Ureter (tissue), 1 donor: Measurements from ENCODE around the gene FHDC1. TPM values are rescaled to one million over a fixed set of nuclear protein-coding genes. Genes with fewer than 3 reads are reported as not detected.
A peak's percentile ranks its signal among the peaks of the same experiment; 100 is the strongest.

Experiments used
- DNase-seq: peaks from one replicate; pipeline ENCODE4 v3.0.0-alpha.2; 2020; ENCODE audit warnings: low spot score
- total RNA-seq: library from RNA; stranded (reverse); gene quantifications from one replicate; pipeline ENCODE4 v1.2.4, GENCODE V29; 2023
- donor health status: DM: yes; HTN: yes; CAD: no.

Gene FHDC1
- total RNA-seq, 1 donor from 2014 or later, result 4.7 TPM

- no peak for DNase-seq
These were observed 21.5 kb downstream of the FHDC1 start for GRCh38 chr4:152957437-152958171.

DNA sequence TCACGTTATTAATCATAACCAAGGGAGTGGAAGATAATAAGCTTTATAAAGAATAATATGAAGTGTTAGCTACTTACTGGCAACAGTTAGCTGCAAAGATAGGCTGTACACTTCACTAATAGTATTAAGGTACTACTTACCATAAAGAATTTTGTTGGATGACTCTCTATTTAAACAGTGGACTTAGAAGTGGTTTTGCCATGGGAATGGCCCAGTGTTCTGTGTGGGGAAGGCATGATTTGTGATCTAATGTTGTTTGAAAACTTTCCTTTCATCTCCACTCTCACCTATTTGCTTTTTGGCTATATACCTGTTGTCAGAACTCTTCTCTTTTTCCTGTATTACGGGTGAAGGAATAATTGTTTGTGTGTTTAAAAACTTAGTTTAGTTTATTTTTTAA lies 23.0 kb downstream of the FHDC1 start:
- DNase-seq, result no peak

DNA sequence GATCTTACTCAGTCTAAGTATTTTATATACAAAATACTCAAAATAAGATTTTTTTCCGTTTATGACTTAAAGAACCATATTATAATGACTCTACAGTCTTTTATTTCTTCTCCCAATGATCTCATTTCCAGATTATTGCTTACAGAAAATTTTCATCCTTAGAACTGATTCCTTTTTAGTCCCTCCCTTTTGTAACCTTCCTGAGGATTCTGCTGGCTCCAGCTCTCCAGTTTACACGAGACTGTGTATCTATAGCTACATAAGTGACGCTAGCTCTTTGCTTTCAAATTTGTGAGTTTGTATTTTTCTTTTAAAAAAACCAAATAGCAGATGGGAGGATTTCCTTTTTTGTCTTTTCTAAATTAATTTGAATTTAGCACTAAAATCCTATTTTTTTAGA lies 24.0 kb downstream of the FHDC1 start:
- DNase-seq, result no peak

GRCh38 chr4:152961014-152961772 lies 25.1 kb downstream of the FHDC1 start:
- no peak for DNase-seq

DNA sequence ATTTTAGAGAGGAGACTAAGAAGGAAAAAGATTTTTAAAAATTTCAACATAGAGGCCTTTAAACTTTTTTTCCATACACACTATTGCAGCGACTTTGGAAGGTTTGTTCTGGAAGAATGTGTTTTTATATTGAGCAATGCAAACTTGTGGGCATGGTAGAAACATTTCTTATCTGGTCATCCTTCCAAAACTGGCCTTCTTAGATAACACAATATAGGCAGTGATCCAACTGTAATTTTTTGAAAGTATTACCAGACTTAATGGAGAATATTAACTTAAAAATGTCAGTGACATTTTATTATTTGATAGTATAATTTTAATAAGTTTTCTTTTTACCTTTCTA lies 25.6 kb downstream of the FHDC1 start:
- DNase-seq, result no peak

GRCh38 chr4:152962150-152962549 lies 26.0 kb downstream of the FHDC1 start:
- no peak for DNase-seq

- DNase-seq, result no peak
These were observed 28.2 kb downstream of the FHDC1 start for GRCh38 chr4:152964335-152964734.

GRCh38 chr4:152965611-152966010 lies 29.5 kb downstream of the FHDC1 start:
- DNase-seq, result no peak

- no peak for DNase-seq
These were observed 31.8 kb downstream of the FHDC1 start for GRCh38 chr4:152967907-152968306.

DNA sequence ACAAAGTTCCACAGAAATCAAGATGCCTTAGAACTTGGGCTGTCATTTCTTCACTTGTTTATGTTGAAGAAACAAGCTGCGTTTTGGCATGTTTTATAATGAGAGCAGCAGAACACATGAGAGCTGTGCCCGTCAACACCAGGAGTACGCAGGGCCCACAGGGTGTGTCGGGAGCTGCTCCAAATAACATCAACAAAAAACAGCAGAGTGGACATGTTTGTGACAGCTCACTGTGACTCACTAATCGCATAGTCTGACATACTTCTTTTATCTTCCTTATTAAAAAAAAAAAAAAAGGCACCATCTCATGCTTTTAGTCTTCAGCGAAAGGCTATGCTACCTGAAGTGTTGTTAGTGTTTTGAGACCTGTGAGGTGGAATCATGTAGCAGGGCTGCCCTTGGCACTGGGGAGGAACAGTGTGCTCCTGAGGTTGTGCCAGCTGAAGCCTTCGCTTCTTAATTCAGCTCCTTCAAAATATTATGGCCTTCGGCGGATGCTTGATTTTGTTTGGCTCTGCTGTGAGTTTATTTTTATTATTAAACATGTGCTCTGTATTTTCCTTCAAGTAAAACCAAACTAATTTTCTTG lies 32.8 kb downstream of the FHDC1 start:
- DNase-seq, result no peak

GRCh38 chr4:152970102-152970820 lies 34.1 kb downstream of the FHDC1 start:
- no peak for DNase-seq

GRCh38 chr4:152971053-152971452 lies 34.9 kb downstream of the FHDC1 start:
- no peak for DNase-seq

DNA sequence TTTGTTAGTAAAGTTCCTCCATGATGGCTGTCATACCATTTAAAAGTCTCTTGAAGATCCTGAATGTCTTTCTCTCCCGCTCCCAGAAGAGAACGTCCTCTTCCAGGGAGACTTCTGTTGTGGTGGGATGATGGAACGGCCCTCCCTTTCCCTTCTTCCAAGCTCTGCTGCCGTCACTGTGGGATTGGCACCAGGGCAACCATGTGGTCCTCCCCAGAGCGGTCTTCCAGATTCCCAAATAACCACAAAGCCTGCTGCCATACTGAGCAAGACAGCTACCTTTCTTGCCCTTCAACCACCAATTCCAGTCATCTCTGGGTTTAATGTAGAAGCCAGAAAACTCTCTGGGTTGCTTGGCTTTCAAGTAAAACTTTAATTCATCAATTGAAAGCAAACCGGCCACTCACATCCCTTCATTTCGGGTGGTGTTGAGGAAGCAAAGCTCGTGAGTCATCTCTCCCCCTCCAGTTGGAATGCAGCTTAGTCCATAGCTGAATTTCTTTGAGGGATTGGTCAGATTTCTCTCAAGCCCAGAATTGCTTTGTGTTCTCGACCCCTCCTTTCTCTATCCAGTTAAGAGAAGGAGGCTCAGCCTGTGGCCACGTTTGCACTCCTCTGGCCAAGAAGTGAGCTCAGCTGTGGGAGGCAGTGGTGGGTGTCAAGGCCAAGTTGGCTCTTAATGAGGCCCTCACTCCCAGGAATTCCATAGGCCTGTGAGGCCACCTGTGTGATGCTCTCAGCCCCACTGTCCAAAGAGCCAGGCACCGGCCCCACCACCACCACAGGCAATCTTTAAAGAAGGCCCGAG lies 36.9 kb downstream of the FHDC1 start:
- no peak for DNase-seq

- DNase-seq, result no peak
These were observed 37.7 kb downstream of the FHDC1 start for GRCh38 chr4:152973629-152974467.

DNA sequence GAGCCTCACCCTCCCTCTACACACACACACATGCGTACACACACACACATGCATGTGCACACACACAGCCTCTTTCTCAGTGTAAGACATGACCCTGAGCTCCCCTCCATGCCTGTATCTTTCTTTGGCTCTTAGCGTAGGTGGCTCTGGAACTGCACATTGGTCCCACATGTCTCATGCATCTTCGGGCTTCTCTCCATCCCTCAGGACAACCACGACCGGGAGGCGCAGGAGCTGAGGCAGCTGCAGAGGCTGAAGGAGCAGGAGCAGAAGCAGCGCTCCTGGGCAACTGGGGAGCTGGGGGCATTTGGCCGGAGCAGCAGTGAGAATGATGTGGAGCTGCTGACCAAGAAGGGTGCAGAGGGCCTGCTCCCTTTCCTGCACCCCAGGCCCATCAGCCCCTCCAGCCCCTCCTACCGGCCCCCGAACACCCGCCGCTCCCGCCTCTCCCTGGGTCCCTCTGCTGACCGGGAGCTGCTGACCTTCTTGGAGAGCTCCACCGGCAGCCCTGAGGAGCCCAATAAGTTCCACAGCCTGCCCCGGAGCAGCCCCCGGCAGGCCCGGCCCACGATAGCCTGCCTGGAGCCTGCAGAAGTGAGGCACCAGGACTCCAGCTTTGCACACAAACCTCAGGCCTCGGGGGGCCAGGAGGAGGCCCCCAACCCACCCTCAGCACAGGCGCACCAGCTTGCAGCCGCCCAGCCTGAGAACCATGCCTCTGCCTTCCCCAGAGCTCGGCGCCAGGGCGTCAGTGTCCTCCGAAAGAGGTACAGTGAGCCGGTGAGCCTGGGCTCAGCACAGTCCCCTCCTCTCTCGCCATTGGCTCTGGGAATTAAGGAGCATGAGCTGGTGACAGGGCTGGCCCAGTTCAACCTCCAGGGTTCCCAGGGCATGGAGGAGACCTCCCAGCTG lies 38.6 kb downstream of the FHDC1 start:
- no peak for DNase-seq

DNA sequence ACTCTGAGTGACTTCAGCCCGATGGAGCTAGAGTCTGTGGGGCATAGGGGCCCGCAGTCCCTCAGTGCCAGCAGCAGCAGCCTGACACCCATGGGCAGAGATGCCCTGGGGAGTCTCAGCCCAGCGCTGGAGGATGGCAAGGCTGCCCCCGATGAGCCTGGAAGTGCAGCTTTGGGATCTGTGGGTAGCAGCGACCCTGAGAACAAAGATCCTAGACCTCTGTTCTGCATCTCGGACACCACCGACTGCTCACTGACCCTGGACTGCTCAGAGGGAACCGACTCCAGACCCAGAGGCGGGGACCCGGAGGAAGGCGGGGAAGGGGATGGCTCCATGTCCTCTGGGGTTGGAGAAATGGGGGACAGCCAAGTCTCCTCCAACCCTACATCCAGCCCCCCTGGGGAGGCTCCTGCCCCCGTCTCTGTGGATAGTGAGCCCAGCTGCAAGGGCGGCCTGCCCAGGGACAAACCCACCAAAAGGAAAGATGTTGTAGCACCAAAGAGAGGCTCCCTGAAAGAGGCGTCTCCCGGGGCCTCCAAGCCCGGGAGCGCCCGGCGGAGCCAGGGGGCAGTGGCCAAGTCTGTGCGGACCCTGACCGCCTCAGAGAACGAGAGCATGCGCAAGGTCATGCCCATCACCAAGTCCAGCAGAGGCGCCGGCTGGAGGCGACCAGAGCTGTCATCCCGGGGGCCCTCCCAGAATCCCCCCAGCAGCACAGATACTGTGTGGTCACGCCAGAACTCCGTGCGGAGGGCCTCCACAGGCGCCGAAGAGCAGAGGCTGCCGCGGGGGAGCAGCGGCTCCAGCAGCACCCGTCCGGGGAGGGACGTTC lies 39.5 kb downstream of the FHDC1 start:
- no peak for DNase-seq

DNA sequence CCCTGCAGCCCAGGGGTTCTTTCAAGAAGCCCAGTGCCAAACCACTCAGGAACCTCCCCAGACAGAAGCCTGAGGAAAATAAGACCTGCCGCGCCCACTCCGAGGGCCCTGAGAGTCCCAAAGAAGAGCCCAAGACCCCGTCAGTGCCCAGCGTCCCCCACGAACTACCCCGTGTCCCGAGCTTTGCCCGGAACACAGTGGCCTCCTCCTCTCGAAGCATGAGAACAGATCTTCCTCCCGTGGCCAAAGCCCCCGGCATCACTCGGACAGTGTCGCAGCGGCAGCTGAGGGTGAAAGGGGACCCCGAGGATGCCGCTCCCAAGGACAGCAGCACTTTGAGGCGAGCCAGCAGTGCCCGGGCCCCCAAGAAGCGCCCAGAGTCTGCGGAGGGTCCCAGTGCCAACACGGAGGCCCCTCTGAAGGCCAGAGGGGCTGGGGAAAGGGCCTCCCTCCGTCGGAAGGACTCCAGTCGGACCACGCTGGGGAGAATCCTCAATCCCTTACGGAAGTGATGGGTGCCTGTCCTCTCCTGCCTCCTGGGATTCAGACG lies 40.2 kb downstream of the FHDC1 start:
- peak; percentile 35 for DNase-seq

DNA sequence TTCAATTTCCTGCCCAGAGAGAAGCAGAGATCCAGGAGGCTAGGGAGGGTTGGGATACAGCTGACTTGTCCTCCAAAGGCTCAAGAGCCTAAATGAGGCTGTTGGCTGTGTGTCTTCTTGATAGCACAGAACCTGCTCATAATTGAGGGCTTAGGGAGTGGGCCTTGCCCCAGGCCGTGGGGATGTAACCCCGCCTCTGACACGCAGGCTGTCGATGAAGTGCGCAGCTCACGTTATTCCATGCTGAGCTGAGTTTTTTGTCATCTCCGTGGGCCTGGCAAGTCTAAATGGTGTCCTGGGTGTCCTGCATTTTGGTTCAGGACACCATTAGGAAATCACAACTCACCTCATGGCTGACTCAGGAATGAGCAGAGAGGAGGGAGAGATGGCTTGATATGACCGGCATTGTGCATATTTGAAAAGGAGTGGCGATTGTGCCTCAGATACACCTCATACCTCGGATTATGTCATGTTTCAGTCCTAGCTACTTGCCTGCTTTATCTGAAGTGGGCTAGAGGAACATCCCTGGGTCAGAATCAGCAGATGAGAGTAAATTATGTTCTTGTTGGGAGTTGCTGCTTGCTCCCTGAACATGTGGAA lies 43.7 kb downstream of the FHDC1 start:
- DNase-seq, result no peak
